GM23338 (cell line): Measurements from ENCODE around the gene RPA1. TPM values are rescaled to one million over a fixed set of nuclear protein-coding genes. Genes with fewer than 3 reads are reported as not detected.

ENCODE experiments used
- ATAC-seq: fragments of 200-7000 bp; cut with Tn5 transposase; 3 replicates; pipeline ENCODE4 v1.9.1; 2020
- DNase-seq: peaks from one replicate; pipeline ENCODE4 v3.0.0-alpha.2; 2015; ENCODE audit warnings: low spot score
- H2AFZ ChIP-seq: fragments of 200-600 bp; sonication (generic); 2 replicates; pipeline ENCODE4 v1.8.0; 2016; ENCODE audit warnings: antibody characterized with exemption, mild to moderate bottlenecking, moderate library complexity
- H3F3A ChIP-seq: fragments of 200-600 bp; sonication (generic); replicated peaks from 2 replicates; pipeline ENCODE4 v1.8.0; 2017; ENCODE audit warnings: antibody characterized with exemption, mixed run types, low read depth
- H3K27ac ChIP-seq: fragments of 200-600 bp; sonication (generic); 2 replicates; pipeline ENCODE4 v1.6.1; 2016; ENCODE audit warnings: low read depth
- H3K27me3 ChIP-seq: fragments of 200-600 bp; sonication (generic); 2 replicates; pipeline ENCODE4 v1.8.0; 2016; ENCODE audit warnings: mild to moderate bottlenecking, mixed run types, moderate library complexity; ENCODE audit not compliant: insufficient read depth
- H3K36me3 ChIP-seq: fragments of 200-600 bp; sonication (generic); 2 replicates; pipeline ENCODE4 v1.8.0; 2016; ENCODE audit warnings: mild to moderate bottlenecking; ENCODE audit not compliant: insufficient read depth
- H3K4me1 ChIP-seq: fragments of 200-600 bp; sonication (generic); 2 replicates; pipeline ENCODE4 v1.8.0; 2016; ENCODE audit warnings: mild to moderate bottlenecking, moderate library complexity; ENCODE audit not compliant: insufficient read depth
- H3K4me2 ChIP-seq: fragments of 200-600 bp; sonication (generic); 2 replicates; pipeline ENCODE4 v1.7.1; 2017; ENCODE audit warnings: mixed run types
- H3K4me3 ChIP-seq: fragments of 200-600 bp; sonication (generic); 2 replicates; pipeline ENCODE4 v1.6.1; 2016; ENCODE audit warnings: mixed run types
- H3K79me2 ChIP-seq: fragments of 200-600 bp; sonication (generic); replicated peaks from 2 replicates; pipeline ENCODE4 v1.8.0; 2017; ENCODE audit warnings: mild to moderate bottlenecking; ENCODE audit not compliant: insufficient read depth
- H3K9me2 ChIP-seq: fragments of 200-600 bp; sonication (generic); 2 replicates; pipeline ENCODE4 v1.8.0; 2017; ENCODE audit not compliant: insufficient read depth
- H4K20me1 ChIP-seq: fragments of 200-600 bp; sonication (generic); replicated peaks from 2 replicates; pipeline ENCODE4 v1.8.0; 2017; ENCODE audit warnings: mild to moderate bottlenecking; ENCODE audit not compliant: insufficient read depth
- H3K27ac Mint-ChIP-seq: 2 replicates; pipeline ENCODE4 v1.8.0; 2020; ENCODE audit warnings: inconsistent platforms, mild to moderate bottlenecking, moderate library complexity, mixed read lengths
- H3K27me3 Mint-ChIP-seq: 3 replicates; pipeline ENCODE4 v1.8.0; 2022; ENCODE audit warnings: low read depth, mild to moderate bottlenecking, moderate library complexity, mixed read lengths, inconsistent platforms; ENCODE audit not compliant: insufficient read depth, poor library complexity
- H3K36me3 Mint-ChIP-seq: 3 replicates; pipeline ENCODE4 v1.8.0; 2021; ENCODE audit warnings: low read depth, mild to moderate bottlenecking, inconsistent platforms, moderate library complexity, mixed read lengths
- H3K4me1 Mint-ChIP-seq: 3 replicates; pipeline ENCODE4 v1.8.0; 2020; ENCODE audit warnings: mild to moderate bottlenecking, inconsistent platforms, mixed read lengths
- H3K4me3 Mint-ChIP-seq: 3 replicates; pipeline ENCODE4 v1.8.0; 2021; ENCODE audit warnings: moderate library complexity, mild to moderate bottlenecking, inconsistent platforms, mixed read lengths
- H3K9me3 Mint-ChIP-seq: 3 replicates; pipeline ENCODE4 v1.8.0; 2020; ENCODE audit warnings: moderate library complexity, mild to moderate bottlenecking, inconsistent platforms, mixed read lengths
- POLR2AphosphoS5 ChIP-seq: IDR thresholded peaks from 2 replicates; pipeline ENCODE4 v1.6.1; 2016; ENCODE audit warnings: antibody characterized with exemption, low read depth
- REST ChIP-seq: IDR thresholded peaks from one replicate; pipeline ENCODE4 v1.6.1; 2018; ENCODE audit warnings: antibody characterized with exemption; ENCODE audit not compliant: unreplicated experiment
- STAT1 ChIP-seq: IDR thresholded peaks from one replicate; pipeline ENCODE4 v1.6.1; 2016; ENCODE audit warnings: antibody characterized with exemption; ENCODE audit not compliant: unreplicated experiment
- ZNF331 ChIP-seq: fragments of 250-450 bp; sonication (Bioruptor Pico); IDR thresholded peaks from 2 replicates; pipeline ENCODE4 v1.5.0; 2020; ENCODE audit warnings: low read depth, mild to moderate bottlenecking, moderate library complexity
- ZNF462 ChIP-seq: fragments of 250-450 bp; sonication (Bioruptor Pico); IDR thresholded peaks from 2 replicates; pipeline ENCODE4 v1.5.0; 2020; ENCODE audit warnings: mild to moderate bottlenecking, moderate library complexity
- polyA plus RNA-seq: library from polyadenylated mRNA; unstranded; fragments of >200 nt; fragmentation: Nextera tagmentation; extraction: Ambion mirVana; gene quantifications from 2 replicates; pipeline ENCODE4 v1.2.1, GENCODE V29; 2016
- total RNA-seq: library from RNA; depleted of rRNA; stranded (reverse); fragments of >200 nt; shearing (Covaris generic); gene quantifications from 2 replicates; pipeline ENCODE4 v1.2.3, GENCODE V29; 2014

Gene RPA1
- total and polyA plus RNA-seq, 2 experiments from 2014 or later: 33.7 to 52.1 TPM

GRCh38 chr17:1871756-1872155 is 42.0 kb downstream of the RPA1 start:
- no peak overlapping the region for H3K27ac Mint-ChIP-seq
- no peaks in the 10 kb centered on the region for H3K4me1 Mint-ChIP-seq
- Histone ChIP-seq H3F3A (0 out of 2 replicates have a peak, but pooled peaks cover 3% of the 10 kb centered on the region), H3K4me3 (no peak overlapping the region), H3K4me2 (no peak overlapping the region), H3K4me1 (no peaks in the 10 kb centered on the region), H3K27ac (no peak overlapping the region), H3K36me3 (peaks cover 19% of the 10 kb centered on the region), H3K27me3 (no peaks in the 10 kb centered on the region), H2AFZ (no peak overlapping the region), H4K20me1 (peaks cover 10% of the 10 kb centered on the region), H3K9me2 (no peaks in the 10 kb centered on the region), H3K79me2 (no peaks in the 10 kb centered on the region; the same call in 1 of the 2 replicates)
- ATAC-seq (no peak), DNase-seq (no peak)
- H3K9me3 Mint-ChIP-seq: no peaks in the 10 kb centered on the region
- peaks cover 30% of the 10 kb centered on the region for H3K36me3 Mint-ChIP-seq
- no peak overlapping the region for H3K4me3 Mint-ChIP-seq
- TF ChIP-seq ZNF462 (CRISPR knock-in tag) (no peak), ZNF331 (CRISPR knock-in tag) (no peak), STAT1 (no peak), REST (no peak), POLR2AphosphoS5 (no peak)
- H3K27me3 Mint-ChIP-seq: peaks cover 1% of the 10 kb centered on the region
